ENCODE results near the gene SDK1.

Gene SDK1

GRCh38 chr7:4272141-4272540, 971.1 kb downstream of the SDK1 start:
- TF ChIP-seq CTCF (IDR thresholded peaks at IDR 0.05; ENCODE audit: poor library complexity, severe bottlenecking) = no peak
- ATAC-seq (ENCODE audit: low read depth) (no peak), DNase-seq (ENCODE audit: low spot score) (no peak)
- Histone ChIP-seq H3K36me3 (ENCODE audit: low read depth) (no peaks in the 10 kb centered on the region), H3K27me3 (ENCODE audit: insufficient read depth, poor library complexity, severe bottlenecking) (no peaks in the 10 kb centered on the region), H3K4me1 (ENCODE audit: insufficient read depth, poor library complexity, severe bottlenecking) (no peaks in the 10 kb centered on the region), H3K4me3 (ENCODE audit: severe bottlenecking) (no peak overlapping the region), H3K9me3 (ENCODE audit: severe bottlenecking) (no peaks in the 10 kb centered on the region), H3K27ac (ENCODE audit: poor library complexity, severe bottlenecking) (no peak overlapping the region)

GRCh38 chr7:4273566-4274230, 972.6 kb downstream of the SDK1 start:
- no peak for DNase-seq (ENCODE audit: low spot score)
- no peaks in the 10 kb centered on the region for H3K36me3 ChIP-seq (ENCODE audit: low read depth)
- TF ChIP-seq CTCF (IDR thresholded peaks at IDR 0.05; ENCODE audit: poor library complexity, severe bottlenecking) = no peak
- H3K27ac ChIP-seq (ENCODE audit: poor library complexity, severe bottlenecking) = no peak overlapping the region
- no peaks in the 10 kb centered on the region for H3K4me1 ChIP-seq (ENCODE audit: insufficient read depth, poor library complexity, severe bottlenecking)
- no peaks in the 10 kb centered on the region for H3K9me3 ChIP-seq (ENCODE audit: severe bottlenecking)
- H3K27me3 ChIP-seq (ENCODE audit: insufficient read depth, poor library complexity, severe bottlenecking) = no peaks in the 10 kb centered on the region
- no peak overlapping the region for H3K4me3 ChIP-seq (ENCODE audit: severe bottlenecking)
- ATAC-seq (ENCODE audit: low read depth) = no peak

- no peak for ATAC-seq (ENCODE audit: low read depth)
- no peak for DNase-seq (ENCODE audit: low spot score)
- Histone ChIP-seq H3K36me3 (ENCODE audit: low read depth) (no peaks in the 10 kb centered on the region), H3K27me3 (ENCODE audit: insufficient read depth, poor library complexity, severe bottlenecking) (no peaks in the 10 kb centered on the region), H3K4me3 (ENCODE audit: severe bottlenecking) (no peak overlapping the region), H3K9me3 (ENCODE audit: severe bottlenecking) (no peaks in the 10 kb centered on the region), H3K27ac (ENCODE audit: poor library complexity, severe bottlenecking) (no peak overlapping the region), H3K4me1 (ENCODE audit: insufficient read depth, poor library complexity, severe bottlenecking) (no peaks in the 10 kb centered on the region)
- no peak for TF ChIP-seq CTCF (IDR thresholded peaks at IDR 0.05; ENCODE audit: poor library complexity, severe bottlenecking)
Observed at GRCh38 chr7:4274286-4274685, 973.2 kb downstream of the SDK1 start.

- Histone ChIP-seq H3K4me3 (ENCODE audit: severe bottlenecking) (no peak overlapping the region), H3K4me1 (ENCODE audit: insufficient read depth, poor library complexity, severe bottlenecking) (peaks cover 3% of the 10 kb centered on the region), H3K36me3 (ENCODE audit: low read depth) (no peaks in the 10 kb centered on the region), H3K27me3 (ENCODE audit: insufficient read depth, poor library complexity, severe bottlenecking) (no peaks in the 10 kb centered on the region), H3K9me3 (ENCODE audit: severe bottlenecking) (peaks cover 4% of the 10 kb centered on the region), H3K27ac (ENCODE audit: poor library complexity, severe bottlenecking) (no peak overlapping the region)
- no peak for ATAC-seq (ENCODE audit: low read depth)
- DNase-seq (ENCODE audit: low spot score) = no peak
- no peak for TF ChIP-seq CTCF (IDR thresholded peaks at IDR 0.05; ENCODE audit: poor library complexity, severe bottlenecking)
Observed at GRCh38 chr7:4277936-4278335, 976.9 kb downstream of the SDK1 start.

GRCh38 chr7:4279216-4279615, 978.2 kb downstream of the SDK1 start:
- ATAC-seq (ENCODE audit: low read depth) = no peak
- Histone ChIP-seq H3K9me3 (ENCODE audit: severe bottlenecking) (peaks cover 4% of the 10 kb centered on the region), H3K27ac (ENCODE audit: poor library complexity, severe bottlenecking) (no peak overlapping the region)

More at GRCh38 chr7:4279216-4279615, 978.2 kb downstream of the SDK1 start:
- no peak overlapping the region for H3K4me3 ChIP-seq (ENCODE audit: severe bottlenecking)
- H3K36me3 ChIP-seq (ENCODE audit: low read depth) = no peaks in the 10 kb centered on the region
- TF ChIP-seq CTCF (IDR thresholded peaks at IDR 0.05; ENCODE audit: poor library complexity, severe bottlenecking) = no peak
- no peaks in the 10 kb centered on the region for H3K27me3 ChIP-seq (ENCODE audit: insufficient read depth, poor library complexity, severe bottlenecking)
- peaks cover 3% of the 10 kb centered on the region for H3K4me1 ChIP-seq (ENCODE audit: insufficient read depth, poor library complexity, severe bottlenecking)
- no peak for DNase-seq (ENCODE audit: low spot score)

Data from RWPE2 (cell line).